SH-SY5Y (cell line): ENCODE measurements around the gene CT45A2.
"Not testable (repeated sequence)": the region's sequence is repeated elsewhere in the genome, so short reads cannot be mapped to it uniquely, and the experiment has no call there.

Experiments
- GATA2 ChIP-seq: IDR thresholded peaks from 2 replicates; pipeline ENCODE4 v1.6.1; 2011; ENCODE audit warnings: mild to moderate bottlenecking, low read depth, low read length
- GATA3 ChIP-seq: IDR thresholded peaks from 2 replicates; pipeline ENCODE4 v1.6.1; 2011; ENCODE audit warnings: low read depth, mild to moderate bottlenecking, low read length, moderate library complexity

Gene CT45A2, protein sequence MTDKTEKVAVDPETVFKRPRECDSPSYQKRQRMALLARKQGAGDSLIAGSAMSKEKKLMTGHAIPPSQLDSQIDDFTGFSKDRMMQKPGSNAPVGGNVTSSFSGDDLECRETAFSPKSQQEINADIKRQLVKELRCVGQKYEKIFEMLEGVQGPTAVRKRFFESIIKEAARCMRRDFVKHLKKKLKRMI

DNA sequence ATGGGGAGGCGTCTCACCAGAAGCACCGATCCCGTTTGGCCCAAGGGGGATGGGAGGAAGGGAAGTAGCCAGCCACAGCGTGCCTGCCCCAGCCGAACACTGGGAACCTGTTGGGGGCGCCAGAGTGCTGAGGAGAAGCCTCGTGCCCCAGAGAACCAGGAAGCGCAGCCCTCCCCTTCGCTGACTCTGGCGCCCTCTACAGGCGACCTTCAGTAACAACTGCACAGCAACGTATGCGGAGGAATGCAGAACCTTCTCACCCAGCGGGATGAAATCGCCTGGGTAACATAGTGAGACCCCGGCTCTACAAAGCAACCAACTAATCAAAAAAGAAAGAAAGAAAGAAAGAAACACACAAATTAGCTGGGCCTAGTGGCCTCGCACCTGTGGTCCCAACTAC lies at the start of gene CT45A2:
Gene CT45A2 (minus strand): TSS at position 101 of the 400 bp plus-strand sequence. CDS start 3,747 bp downstream, outside the sequence.
- TF ChIP-seq GATA3, GATA2: not testable (repeated sequence)

- not testable (repeated sequence) for TF ChIP-seq GATA3, GATA2
These were observed 34.6 kb upstream of the CT45A2 start, which contains the start of gene CT45A8 for GRCh38 chrX:135854438-135854837. TSS of gene CT45A8 (minus strand) at chrX:135854538. CDS start at chrX:135850783, 3,755 bp downstream.

DNA sequence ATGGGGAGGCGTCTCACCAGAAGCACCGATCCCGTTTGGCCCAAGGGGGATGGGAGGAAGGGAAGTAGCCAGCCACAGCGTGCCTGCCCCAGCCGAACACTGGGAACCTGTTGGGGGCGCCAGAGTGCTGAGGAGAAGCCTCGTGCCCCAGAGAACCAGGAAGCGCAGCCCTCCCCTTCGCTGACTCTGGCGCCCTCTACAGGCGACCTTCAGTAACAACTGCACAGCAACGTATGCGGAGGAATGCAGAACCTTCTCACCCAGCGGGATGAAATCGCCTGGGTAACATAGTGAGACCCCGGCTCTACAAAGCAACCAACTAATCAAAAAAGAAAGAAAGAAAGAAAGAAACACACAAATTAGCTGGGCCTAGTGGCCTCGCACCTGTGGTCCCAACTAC lies 17.4 kb upstream of the CT45A2 start, which contains the start of gene CT45A7:
Gene CT45A7 (minus strand): TSS at position 101 of the 400 bp plus-strand sequence. CDS start 3,747 bp downstream, outside the sequence.
- not testable (repeated sequence) for TF ChIP-seq GATA3, GATA2

DNA sequence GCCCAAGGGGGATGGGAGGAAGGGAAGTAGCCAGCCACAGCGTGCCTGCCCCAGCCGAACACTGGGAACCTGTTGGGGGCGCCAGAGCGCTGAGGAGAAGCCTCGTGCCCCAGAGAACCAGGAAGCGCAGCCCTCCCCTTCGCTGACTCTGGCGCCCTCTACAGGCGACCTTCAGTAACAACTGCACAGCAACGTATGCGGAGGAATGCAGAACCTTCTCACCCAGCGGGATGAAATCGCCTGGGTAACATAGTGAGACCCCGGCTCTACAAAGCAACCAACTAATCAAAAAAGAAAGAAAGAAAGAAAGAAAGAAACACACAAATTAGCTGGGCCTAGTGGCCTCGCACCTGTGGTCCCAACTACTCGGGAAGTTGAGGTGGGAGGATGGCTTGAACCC lies 17.1 kb downstream of the CT45A2 start, which contains the start of gene CT45A6:
Gene CT45A6 (minus strand): TSS at position 101 of the 400 bp plus-strand sequence. CDS start 3,794 bp downstream, outside the sequence.
- TF ChIP-seq GATA3, GATA2: not testable (repeated sequence)

DNA sequence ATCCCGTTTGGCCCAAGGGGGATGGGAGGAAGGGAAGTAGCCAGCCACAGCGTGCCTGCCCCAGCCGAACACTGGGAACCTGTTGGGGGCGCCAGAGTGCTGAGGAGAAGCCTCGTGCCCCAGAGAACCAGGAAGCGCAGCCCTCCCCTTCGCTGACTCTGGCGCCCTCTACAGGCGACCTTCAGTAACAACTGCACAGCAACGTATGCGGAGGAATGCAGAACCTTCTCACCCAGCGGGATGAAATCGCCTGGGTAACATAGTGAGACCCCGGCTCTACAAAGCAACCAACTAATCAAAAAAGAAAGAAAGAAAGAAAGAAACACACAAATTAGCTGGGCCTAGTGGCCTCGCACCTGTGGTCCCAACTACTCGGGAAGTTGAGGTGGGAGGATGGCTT lies 34.4 kb downstream of the CT45A2 start, which contains the start of gene CT45A5:
Gene CT45A5 (minus strand): TSS at position 101 of the 400 bp plus-strand sequence. CDS start 3,774 bp downstream, outside the sequence.
- not testable (repeated sequence) for TF ChIP-seq GATA3, GATA2

DNA sequence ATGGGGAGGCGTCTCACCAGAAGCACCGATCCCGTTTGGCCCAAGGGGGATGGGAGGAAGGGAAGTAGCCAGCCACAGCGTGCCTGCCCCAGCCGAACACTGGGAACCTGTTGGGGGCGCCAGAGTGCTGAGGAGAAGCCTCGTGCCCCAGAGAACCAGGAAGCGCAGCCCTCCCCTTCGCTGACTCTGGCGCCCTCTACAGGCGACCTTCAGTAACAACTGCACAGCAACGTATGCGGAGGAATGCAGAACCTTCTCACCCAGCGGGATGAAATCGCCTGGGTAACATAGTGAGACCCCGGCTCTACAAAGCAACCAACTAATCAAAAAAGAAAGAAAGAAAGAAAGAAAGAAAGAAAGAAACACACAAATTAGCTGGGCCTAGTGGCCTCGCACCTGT lies 51.7 kb downstream of the CT45A2 start, which contains the start of gene CT45A3:
Gene CT45A3 (minus strand): TSS at position 101 of the 400 bp plus-strand sequence. CDS start 3,747 bp downstream, outside the sequence.
- not testable (repeated sequence) for TF ChIP-seq GATA3, GATA2
